Neural cell (in vitro differentiated cells): ENCODE results near the gene ME1.

ENCODE experiments used
- EP300 ChIP-seq: fragments of 450-650 bp; conservative IDR thresholded peaks from 2 replicates; pipeline ENCODE4 v1.6.1; 2014; ENCODE audit warnings: antibody characterized with exemption, mild to moderate bottlenecking, moderate library complexity; ENCODE audit not compliant: poor library complexity, severe bottlenecking
- MXI1 ChIP-seq: fragments of 450-650 bp; conservative IDR thresholded peaks from 2 replicates; pipeline ENCODE4 v1.6.1; 2014; ENCODE audit warnings: antibody characterized with exemption, mild to moderate bottlenecking; ENCODE audit not compliant: poor library complexity, severe bottlenecking
- RAD21 ChIP-seq: fragments of 450-650 bp; conservative IDR thresholded peaks from 2 replicates; pipeline ENCODE4 v1.6.1; 2014; ENCODE audit warnings: antibody characterized with exemption, mild to moderate bottlenecking, moderate library complexity
- TF ChIP-seq, protein P1 (sequence below): fragments of 450-650 bp; IDR thresholded peaks from 2 replicates; pipeline ENCODE4 v1.5.1; 2014; ENCODE audit warnings: antibody characterized with exemption, mild to moderate bottlenecking, moderate library complexity; ENCODE audit not compliant: poor library complexity, severe bottlenecking

DNA sequence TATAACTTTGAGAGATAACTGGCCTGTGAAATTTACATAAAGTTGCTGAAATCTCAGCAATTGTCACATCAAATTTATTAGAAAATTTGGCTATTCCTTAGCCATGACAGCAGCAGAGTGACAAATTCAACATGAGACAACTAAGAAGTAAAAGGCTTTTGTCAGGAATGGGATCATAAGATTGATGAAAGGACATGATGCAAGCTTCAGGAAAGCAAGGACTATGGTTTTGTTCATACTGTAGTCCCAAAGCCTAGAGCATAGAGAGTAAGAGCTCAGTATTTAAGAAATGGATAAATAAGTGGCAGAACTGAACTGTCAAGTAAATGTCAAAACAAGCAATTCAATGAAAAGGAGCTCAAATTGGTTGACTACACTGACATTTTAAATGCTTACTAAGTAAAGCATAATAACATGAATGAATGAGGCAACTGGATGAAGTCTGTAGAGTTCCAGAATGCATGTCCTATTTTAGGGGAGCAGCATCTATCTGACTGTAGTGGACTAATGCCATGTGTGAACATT, 250.4 kb downstream of the ME1 start:
- TF ChIP-seq EP300, result peak; percentile 90
- no peak for TF ChIP-seq RAD21
- TF ChIP-seq MXI1, result no peak
- TF ChIP-seq, protein P1, sequence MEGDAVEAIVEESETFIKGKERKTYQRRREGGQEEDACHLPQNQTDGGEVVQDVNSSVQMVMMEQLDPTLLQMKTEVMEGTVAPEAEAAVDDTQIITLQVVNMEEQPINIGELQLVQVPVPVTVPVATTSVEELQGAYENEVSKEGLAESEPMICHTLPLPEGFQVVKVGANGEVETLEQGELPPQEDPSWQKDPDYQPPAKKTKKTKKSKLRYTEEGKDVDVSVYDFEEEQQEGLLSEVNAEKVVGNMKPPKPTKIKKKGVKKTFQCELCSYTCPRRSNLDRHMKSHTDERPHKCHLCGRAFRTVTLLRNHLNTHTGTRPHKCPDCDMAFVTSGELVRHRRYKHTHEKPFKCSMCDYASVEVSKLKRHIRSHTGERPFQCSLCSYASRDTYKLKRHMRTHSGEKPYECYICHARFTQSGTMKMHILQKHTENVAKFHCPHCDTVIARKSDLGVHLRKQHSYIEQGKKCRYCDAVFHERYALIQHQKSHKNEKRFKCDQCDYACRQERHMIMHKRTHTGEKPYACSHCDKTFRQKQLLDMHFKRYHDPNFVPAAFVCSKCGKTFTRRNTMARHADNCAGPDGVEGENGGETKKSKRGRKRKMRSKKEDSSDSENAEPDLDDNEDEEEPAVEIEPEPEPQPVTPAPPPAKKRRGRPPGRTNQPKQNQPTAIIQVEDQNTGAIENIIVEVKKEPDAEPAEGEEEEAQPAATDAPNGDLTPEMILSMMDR, result no peak
